ENCODE data around the gene CFAP45. TPM values are rescaled to one million over a fixed set of nuclear protein-coding genes. Genes with fewer than 3 reads are reported as not detected.
A peak's percentile ranks its signal among the peaks of the same experiment; 100 is the strongest.

The CFAP45 gene
- total RNA-seq, 4 donors from 2014 or later: 0.46 to 3.0 (median 0.66) TPM

DNA sequence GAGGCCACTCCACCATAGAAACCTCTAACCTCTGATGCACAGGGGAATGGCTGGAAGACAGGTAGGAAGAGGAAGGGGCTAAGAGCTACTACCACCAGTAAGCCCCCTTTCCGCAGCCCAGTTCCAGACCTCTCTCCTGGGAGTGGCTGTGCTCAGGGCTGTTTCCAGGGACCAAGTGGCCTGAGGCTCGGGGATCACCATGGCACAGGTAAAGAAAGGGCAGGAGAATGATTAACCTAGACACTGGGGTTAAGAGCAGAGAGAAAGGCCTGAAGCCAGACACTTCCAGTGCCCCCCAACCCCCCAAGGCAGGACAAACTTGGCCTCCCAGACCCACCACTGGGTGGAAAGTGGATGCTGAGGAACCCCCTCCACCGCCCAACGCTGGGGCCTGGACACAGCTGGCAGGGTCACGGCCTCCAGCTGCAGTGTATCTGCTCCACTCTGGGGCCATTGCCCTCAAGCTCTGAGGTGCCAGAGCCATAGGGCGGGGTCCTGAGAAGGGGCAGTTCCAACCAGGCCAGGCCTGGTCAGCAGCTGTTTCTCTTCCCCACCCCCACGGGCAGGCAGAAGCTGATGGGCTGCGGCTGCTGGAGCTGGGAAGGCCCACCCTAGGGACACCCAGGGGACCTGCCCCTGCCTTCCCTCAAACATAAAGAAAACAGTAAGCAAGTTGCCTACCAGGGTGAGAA, 22.7 kb upstream of the CFAP45 start:
- TF ChIP-seq POLR2A (IDR thresholded peaks at IDR 0.05): no peak
- TF ChIP-seq, protein P1, sequence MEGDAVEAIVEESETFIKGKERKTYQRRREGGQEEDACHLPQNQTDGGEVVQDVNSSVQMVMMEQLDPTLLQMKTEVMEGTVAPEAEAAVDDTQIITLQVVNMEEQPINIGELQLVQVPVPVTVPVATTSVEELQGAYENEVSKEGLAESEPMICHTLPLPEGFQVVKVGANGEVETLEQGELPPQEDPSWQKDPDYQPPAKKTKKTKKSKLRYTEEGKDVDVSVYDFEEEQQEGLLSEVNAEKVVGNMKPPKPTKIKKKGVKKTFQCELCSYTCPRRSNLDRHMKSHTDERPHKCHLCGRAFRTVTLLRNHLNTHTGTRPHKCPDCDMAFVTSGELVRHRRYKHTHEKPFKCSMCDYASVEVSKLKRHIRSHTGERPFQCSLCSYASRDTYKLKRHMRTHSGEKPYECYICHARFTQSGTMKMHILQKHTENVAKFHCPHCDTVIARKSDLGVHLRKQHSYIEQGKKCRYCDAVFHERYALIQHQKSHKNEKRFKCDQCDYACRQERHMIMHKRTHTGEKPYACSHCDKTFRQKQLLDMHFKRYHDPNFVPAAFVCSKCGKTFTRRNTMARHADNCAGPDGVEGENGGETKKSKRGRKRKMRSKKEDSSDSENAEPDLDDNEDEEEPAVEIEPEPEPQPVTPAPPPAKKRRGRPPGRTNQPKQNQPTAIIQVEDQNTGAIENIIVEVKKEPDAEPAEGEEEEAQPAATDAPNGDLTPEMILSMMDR (IDR thresholded peaks at IDR 0.05): no peak
- intact Hi-C loops (cut with DNase I; ENCODE audit: low total_unique reads): no loop called here
- peak overlapping the region; percentile 15 for H3K4me3 ChIP-seq (ENCODE audit: low read depth, poor library complexity, severe bottlenecking)
- WGBS, 2 donors: 20 to 24% methylated on average over 7 to 8 of the region's 8 CpGs
- DNase-seq (ENCODE audit: low spot score in 2 of 2): no peak

DNA sequence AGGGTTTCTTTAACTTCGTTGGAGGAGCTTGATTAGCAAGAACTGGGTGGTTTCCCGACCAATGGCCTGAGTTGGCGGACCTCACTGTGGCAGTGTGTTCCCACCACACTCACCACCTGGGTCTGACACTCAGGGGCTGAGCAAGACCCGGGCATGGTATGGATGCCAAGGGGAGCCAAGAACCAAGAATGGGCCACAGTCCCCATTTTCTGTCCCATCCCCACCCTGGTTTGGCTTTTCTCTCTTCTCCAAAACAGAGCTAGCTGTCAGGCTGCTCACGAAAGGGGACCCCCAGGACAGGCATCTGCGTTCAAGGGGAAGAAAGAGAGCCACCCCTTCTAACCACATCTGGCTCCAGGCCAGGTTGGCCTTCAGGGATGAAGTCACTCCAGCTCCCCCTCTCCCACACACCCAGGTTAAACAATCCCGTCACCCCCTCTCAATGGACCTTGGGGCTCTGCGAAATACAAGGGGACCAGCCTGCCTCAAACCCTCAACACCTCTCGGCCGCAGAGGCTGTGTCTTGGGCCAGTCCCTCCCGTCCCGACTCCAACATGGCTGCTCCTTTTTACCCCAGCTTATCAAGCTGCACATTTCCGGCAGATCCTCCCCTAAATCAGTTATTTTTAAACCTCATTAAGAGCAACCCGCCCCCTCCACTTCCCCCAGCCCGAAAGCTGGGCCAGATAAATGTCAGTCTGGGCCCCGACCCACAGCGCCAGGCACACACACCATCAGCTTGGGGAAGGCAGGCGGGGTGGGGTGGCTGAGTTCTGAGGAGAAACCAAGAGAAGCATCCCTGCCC, 21.9 kb upstream of the CFAP45 start:
- DNase-seq (ENCODE audit: low spot score in 2 of 2): no peak
- WGBS, 2 donors: 21 to 31% methylated on average over 18 of the region's 18 CpGs
- intact Hi-C loops (cut with DNase I; ENCODE audit: low total_unique reads): no loop called here
- no peak overlapping the region for H3K4me3 ChIP-seq (ENCODE audit: low read depth, poor library complexity, severe bottlenecking)
- no peak for TF ChIP-seq POLR2A (IDR thresholded peaks at IDR 0.05)
- TF ChIP-seq, protein P1 (IDR thresholded peaks at IDR 0.05): no peak

DNA sequence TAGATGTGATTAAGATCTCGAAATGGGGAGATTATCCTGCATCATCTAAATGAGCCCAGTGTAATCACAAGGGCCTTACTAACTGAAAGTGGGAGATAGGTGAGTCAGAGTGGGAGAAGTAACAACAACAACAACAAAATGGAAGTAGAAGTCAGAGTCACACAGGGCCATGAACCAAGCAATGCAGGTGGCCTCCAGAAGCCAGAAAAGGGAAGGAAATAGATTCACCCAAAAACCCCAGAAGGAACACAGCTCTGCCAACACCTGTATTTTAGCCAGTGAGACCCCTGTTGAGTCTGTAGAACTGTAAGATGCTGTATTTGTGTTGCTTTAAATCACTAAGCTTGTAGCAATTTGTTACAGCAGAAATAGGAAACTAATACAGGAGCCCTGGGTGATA, 21.3 kb upstream of the CFAP45 start:
- no peak overlapping the region for H3K4me3 ChIP-seq (ENCODE audit: low read depth, poor library complexity, severe bottlenecking)
- WGBS, 2 donors: 30 to 38% methylated on average over 1 of the region's 1 CpG
- no peak for DNase-seq (ENCODE audit: low spot score in 2 of 2)
- intact Hi-C loops (cut with DNase I; ENCODE audit: low total_unique reads): no loop called here
- TF ChIP-seq, protein P1 (IDR thresholded peaks at IDR 0.05): no peak
- no peak for TF ChIP-seq POLR2A (IDR thresholded peaks at IDR 0.05)

DNA sequence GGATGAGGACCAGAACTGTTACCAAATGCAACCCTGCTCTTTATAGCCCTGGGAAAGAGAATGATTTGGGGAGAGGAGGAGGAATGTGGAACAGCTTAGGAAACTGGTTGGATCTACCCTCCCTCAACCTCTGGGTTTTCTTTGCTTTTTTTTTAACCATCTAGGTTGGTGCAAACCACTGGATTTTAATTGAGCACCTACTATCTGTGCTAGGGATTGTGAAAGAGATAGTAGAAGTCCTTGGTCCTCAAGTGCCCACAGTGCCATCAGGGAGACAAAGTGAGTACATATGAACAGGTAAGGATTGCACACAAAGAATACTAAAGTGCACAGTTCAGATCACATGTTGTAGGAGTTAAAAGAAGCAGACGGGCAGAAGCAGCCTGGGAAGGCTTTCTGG, 20.7 kb upstream of the CFAP45 start:
- 46 to 49% methylated on average over 1 of the region's 1 CpG for whole genome bisulfite sequencing, 2 donors
- intact Hi-C loops (cut with DNase I; ENCODE audit: low total_unique reads): no loop called here
- no peak for DNase-seq (ENCODE audit: low spot score in 2 of 2)
- TF ChIP-seq, protein P1 (IDR thresholded peaks at IDR 0.05): no peak
- no peak for TF ChIP-seq POLR2A (IDR thresholded peaks at IDR 0.05)
- no peak overlapping the region for H3K4me3 ChIP-seq (ENCODE audit: low read depth, poor library complexity, severe bottlenecking)

DNA sequence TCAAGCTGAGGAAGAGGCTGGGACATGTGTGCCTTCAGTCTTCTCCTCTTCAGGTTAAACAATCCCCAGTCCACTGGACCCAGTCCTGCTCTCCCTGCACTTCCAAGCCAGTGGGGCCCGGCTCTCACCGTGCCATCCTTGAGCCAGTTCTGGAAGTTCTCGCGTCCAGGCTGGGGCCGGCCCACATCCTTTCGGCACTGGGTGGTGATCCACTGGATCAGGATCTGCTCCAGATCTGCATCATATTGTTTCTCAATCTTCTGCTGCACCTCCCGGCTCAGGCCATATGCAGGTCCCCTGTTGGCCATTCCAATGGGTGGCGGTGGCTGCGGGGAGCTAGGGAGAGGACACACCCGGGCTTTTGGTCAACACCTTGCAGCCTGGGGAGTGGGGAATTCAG, 20.2 kb upstream of the CFAP45 start:
- 70 to 71% methylated on average over 10 of the region's 10 CpGs for WGBS, 2 donors
- no peak for DNase-seq (ENCODE audit: low spot score in 2 of 2)
- intact Hi-C loops (cut with DNase I; ENCODE audit: low total_unique reads): no loop called here
- H3K4me3 ChIP-seq (ENCODE audit: low read depth, poor library complexity, severe bottlenecking): no peak overlapping the region
- no peak for TF ChIP-seq POLR2A (IDR thresholded peaks at IDR 0.05)
- TF ChIP-seq, protein P1 (IDR thresholded peaks at IDR 0.05): no peak

Measured in lower leg skin (tissue), 4 donors.